Body of pancreas (tissue), 4 donors: ENCODE results near the gene TMEM14B.

Experiments used
- POLR2A ChIP-seq, 3 donors: fragments of 450-650 bp; IDR thresholded peaks; one replicate each; pipeline ENCODE4 v1.6.1; 2016; ENCODE audit warnings: antibody characterized with exemption in 3 of 3, mild to moderate bottlenecking in 2 of 3
- TF ChIP-seq, protein P1 (sequence below), 7 experiments: fragments of 450-650 bp in 4 of 7; fragments of 200-600 bp in 3 of 7; sonication (generic) in 3 of 7; IDR thresholded peaks; one replicate each; pipeline ENCODE4 v1.5.1; 2016 to 2019; ENCODE audit warnings: antibody characterized with exemption in 7 of 7

DNA sequence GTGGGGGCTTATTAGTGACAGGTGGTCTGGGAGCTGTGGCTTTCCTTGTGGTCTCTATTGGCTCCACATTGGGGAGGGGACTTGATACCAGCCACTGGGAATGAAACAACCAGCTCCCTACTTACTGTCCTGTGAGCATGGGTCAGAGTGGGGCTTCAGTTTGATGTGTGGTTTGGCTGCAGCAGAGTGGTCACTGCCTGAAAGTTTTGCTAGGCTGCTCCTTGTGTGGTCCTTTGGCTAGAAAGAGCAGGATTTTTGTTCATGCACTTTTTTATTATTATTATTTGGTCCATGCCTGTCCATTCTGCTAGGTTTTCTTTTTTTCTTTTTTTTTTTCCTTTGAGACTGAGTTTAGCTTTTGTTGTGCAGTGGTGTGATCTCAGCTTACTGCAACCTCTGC, 7.5 kb upstream of the TMEM14B start:
- TF ChIP-seq, protein P1, sequence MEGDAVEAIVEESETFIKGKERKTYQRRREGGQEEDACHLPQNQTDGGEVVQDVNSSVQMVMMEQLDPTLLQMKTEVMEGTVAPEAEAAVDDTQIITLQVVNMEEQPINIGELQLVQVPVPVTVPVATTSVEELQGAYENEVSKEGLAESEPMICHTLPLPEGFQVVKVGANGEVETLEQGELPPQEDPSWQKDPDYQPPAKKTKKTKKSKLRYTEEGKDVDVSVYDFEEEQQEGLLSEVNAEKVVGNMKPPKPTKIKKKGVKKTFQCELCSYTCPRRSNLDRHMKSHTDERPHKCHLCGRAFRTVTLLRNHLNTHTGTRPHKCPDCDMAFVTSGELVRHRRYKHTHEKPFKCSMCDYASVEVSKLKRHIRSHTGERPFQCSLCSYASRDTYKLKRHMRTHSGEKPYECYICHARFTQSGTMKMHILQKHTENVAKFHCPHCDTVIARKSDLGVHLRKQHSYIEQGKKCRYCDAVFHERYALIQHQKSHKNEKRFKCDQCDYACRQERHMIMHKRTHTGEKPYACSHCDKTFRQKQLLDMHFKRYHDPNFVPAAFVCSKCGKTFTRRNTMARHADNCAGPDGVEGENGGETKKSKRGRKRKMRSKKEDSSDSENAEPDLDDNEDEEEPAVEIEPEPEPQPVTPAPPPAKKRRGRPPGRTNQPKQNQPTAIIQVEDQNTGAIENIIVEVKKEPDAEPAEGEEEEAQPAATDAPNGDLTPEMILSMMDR (IDR thresholded peaks at IDR 0.05) = no peak
- no peak for TF ChIP-seq POLR2A (IDR thresholded peaks at IDR 0.05)
